Stimulated activated effector memory CD8-positive, alpha-beta T cell treated with anti-CD3 and anti-CD28 coated beads, Interleukin-12 subunit alpha, Interleukin-12 subunit beta, amount 100 ng/mL, for 72 hours (primary cell): Measurements from ENCODE around the gene CYP27B1.

Experiments used
- ATAC-seq: fragments of 150-1000 bp; cut with Tn5 transposase; 2 replicates; pipeline ENCODE4 v1.10.0; 2021
- DNase-seq, 2 donors: peaks; one replicate each; pipeline ENCODE4 v3.0.0; 2021 to 2022; ENCODE audit warnings: low spot score in 2 of 2
- H3K27ac Mint-ChIP-seq: one replicate; pipeline ENCODE4 v1.8.0; 2022; ENCODE audit warnings: mild to moderate bottlenecking, mixed read lengths
- H3K36me3 Mint-ChIP-seq: one replicate; pipeline ENCODE4 v1.8.0; 2022; ENCODE audit warnings: mild to moderate bottlenecking, mixed read lengths
- H3K4me1 Mint-ChIP-seq: one replicate; pipeline ENCODE4 v1.8.0; 2022; ENCODE audit warnings: mixed read lengths
- H3K4me3 Mint-ChIP-seq: one replicate; pipeline ENCODE4 v1.8.0; 2022; ENCODE audit warnings: mild to moderate bottlenecking, mixed read lengths
- H3K9me3 Mint-ChIP-seq: one replicate; pipeline ENCODE4 v1.8.0; 2022; ENCODE audit warnings: mixed read lengths

CYP27B1 gene

DNA sequence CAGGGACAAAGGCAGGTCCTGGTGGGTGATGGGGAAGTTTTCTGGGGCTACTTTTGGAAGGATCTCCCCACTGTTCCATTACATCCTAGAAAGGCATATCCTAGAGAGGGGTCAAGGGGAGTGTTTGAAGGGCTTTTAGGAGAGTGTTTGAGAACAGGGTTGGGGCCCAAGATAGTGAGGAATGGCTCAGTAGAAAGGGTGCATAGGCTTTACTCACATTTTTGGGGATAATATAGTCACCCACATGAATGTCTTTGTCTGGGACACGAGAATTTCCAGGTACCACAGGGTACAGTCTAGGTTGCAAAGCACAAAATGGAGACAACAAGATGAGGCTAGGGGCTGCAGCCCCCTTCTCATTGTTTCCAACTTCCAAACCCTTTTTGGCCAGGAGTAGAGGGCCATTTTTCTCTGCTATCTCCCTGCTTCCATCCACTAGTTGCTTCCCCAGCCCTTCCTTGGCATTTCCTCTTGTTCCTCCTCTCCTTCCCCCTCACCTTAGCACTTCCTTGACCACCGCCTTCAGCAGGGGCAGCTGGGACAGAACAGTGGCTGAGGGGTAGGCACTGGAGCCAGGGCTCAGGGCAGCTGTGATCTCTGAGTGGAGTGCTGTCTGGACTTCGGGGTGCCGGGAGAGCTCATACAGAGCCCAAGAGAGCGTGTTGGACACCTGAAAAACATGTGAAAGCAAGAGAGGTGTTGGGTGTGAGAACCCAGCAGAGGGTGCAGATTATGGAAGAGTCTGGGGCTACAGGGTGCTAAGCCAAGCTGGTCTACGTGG lies 2.8 kb downstream of the CYP27B1 start:
- Mint-ChIP-seq H3K27ac (peak overlapping the region; percentile 91), H3K4me3 (peak overlapping the region; percentile 95)
- no peak for ATAC-seq

DNA sequence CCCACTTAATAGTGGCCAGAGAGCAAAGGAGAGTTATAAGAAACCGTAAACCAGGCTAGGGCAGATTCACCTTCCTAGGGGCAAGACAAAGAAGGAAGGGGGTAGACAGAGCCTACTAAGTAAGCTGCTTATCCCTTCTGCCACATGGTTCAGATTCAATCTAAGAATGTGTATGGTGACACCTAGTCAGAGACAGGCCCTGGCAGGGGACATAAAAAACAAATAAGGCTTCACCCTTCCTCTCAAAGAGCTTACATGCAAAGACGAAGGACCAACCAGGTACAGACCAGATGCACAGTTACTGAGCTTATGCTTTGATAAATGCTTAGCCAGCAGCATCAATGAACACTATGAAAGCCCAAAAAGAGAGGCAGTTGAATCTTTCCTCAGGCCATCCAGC lies 4.4 kb downstream of the CYP27B1 start:
- Mint-ChIP-seq H3K27ac (no peak overlapping the region), H3K4me3 (no peak overlapping the region), H3K36me3 (peaks cover 44% of the 10 kb centered on the region), H3K9me3 (no peaks in the 10 kb centered on the region), H3K4me1 (peaks cover 73% of the 10 kb centered on the region)
- no peak for DNase-seq
- ATAC-seq = no peak

More for the DNA sequence above, 2.8 kb downstream of the CYP27B1 start:
- no peaks in the 10 kb centered on the region for H3K9me3 Mint-ChIP-seq
- H3K4me1 Mint-ChIP-seq = peaks cover 66% of the 10 kb centered on the region
- H3K36me3 Mint-ChIP-seq = peaks cover 44% of the 10 kb centered on the region
- no peak for DNase-seq

DNA sequence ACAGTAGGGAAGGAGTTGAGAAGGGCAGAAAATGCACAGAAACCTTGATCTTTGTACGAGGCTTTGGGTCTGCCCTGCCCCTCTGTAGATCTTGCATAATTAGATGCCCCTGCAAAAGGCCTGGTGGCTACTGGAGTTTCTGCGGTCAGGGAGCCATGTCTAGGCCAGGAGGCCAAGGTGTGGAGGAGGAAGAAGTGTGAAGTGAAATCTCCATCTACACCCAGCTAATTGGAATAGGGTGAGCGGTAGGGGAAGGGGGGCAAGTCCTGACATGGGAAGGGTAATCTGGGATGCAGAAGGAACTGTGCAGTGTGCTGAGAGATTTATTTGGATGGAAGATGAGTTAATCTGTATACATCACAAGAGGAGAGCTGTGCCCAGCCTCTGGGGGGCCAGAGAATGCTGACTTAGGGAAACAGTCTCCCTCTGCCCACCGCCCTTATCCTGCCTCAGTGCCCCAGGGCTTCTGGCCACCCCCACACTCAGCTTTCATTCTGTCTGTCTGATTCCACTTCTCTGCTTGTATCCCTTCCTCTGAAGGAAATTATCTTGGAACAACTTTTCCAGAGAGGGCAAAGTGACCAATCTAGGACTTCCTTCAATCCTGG lies 5.4 kb downstream of the CYP27B1 start:
- Mint-ChIP-seq H3K4me1 (peaks cover 70% of the 10 kb centered on the region), H3K9me3 (no peaks in the 10 kb centered on the region), H3K27ac (peak overlapping the region; percentile 45), H3K4me3 (no peak overlapping the region), H3K36me3 (peaks cover 53% of the 10 kb centered on the region)
- DNase-seq = no peak
- ATAC-seq = no peak

DNA sequence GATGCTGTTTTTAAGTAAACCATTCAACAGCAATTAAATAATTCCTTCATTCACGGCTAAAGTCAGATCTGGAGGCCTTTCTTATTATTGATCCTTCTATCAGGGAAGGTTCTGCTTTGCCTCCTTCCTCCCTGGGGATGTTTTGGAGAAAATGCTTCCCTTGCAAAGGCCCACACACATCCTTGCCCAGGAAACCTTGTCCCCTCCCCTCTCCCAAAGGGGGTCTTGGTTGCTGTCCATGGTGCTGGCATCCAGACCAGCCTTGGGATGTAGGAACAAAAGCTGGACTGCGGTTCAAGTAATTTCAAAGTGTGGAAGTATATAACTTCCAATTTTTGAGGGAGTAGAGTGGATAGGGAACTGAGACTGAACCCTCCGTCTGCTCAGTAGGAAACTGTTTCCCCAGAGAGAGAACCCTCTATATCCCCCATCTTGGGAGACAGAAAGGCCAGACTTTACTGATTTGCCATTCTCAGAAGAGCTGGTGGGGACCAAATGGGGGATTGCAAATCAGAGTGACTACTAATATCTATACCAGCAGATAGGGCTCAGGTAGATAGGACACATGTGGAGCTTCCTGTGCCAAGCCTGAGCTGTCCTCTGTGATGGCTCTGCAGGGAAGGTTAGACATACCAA lies 6.4 kb downstream of the CYP27B1 start:
- H3K36me3 Mint-ChIP-seq = peaks cover 55% of the 10 kb centered on the region
- ATAC-seq = no peak
- no peak overlapping the region for H3K27ac Mint-ChIP-seq
- H3K9me3 Mint-ChIP-seq = no peaks in the 10 kb centered on the region
- DNase-seq = no peak
- H3K4me1 Mint-ChIP-seq = peaks cover 70% of the 10 kb centered on the region
- no peak overlapping the region for H3K4me3 Mint-ChIP-seq

- no peak for DNase-seq
- H3K27ac Mint-ChIP-seq = no peak overlapping the region
- no peak for ATAC-seq
- H3K4me3 Mint-ChIP-seq = no peak overlapping the region
- peaks cover 64% of the 10 kb centered on the region for H3K4me1 Mint-ChIP-seq
- peaks cover 54% of the 10 kb centered on the region for H3K36me3 Mint-ChIP-seq
- H3K9me3 Mint-ChIP-seq = no peaks in the 10 kb centered on the region
Observed at GRCh38 chr12:57759360-57759980, 7.4 kb downstream of the CYP27B1 start.

- no peak for DNase-seq
- no peak for ATAC-seq
- Mint-ChIP-seq H3K36me3 (peaks cover 47% of the 10 kb centered on the region), H3K4me1 (peaks cover 64% of the 10 kb centered on the region), H3K27ac (peak overlapping the region; percentile 67), H3K4me3 (no peak overlapping the region), H3K9me3 (no peaks in the 10 kb centered on the region)
Observed at GRCh38 chr12:57758552-57759359, 8.1 kb downstream of the CYP27B1 start.

DNA sequence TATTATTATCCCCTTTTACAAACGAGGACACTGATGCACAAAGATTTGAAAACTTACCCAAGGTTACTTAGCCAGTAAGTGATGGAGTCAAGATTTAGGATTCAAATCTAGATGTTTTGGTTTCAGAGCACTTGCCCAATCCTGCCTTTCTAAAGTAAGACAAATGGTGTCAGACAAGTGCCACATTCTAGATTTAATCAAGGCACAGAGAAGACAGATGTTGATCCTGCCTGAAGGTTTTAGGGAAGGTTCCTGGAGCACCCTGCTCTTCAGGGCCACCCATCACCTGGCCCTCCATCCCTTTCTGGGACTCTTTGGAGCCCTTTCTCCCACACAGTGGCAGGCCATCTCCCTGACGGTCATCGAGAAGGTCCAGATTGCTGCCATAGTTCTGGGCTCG lies 9.1 kb downstream of the CYP27B1 start:
- no peaks in the 10 kb centered on the region for H3K9me3 Mint-ChIP-seq
- H3K4me1 Mint-ChIP-seq = peaks cover 65% of the 10 kb centered on the region
- no peak overlapping the region for H3K4me3 Mint-ChIP-seq

GRCh38 chr12:57756406-57757341 lies 10.2 kb downstream of the CYP27B1 start:
- H3K4me1 Mint-ChIP-seq = peaks cover 72% of the 10 kb centered on the region
- H3K27ac Mint-ChIP-seq = peak overlapping the region; percentile 84
- H3K36me3 Mint-ChIP-seq = peaks cover 49% of the 10 kb centered on the region
- H3K9me3 Mint-ChIP-seq = no peaks in the 10 kb centered on the region
- DNase-seq (peak; percentile 60 to 80), ATAC-seq (peak; percentile 52)
- H3K4me3 Mint-ChIP-seq = peak overlapping the region; percentile 75

More for the DNA sequence above, 9.1 kb downstream of the CYP27B1 start:
- Mint-ChIP-seq H3K36me3 (peaks cover 46% of the 10 kb centered on the region), H3K27ac (no peak overlapping the region)
- ATAC-seq (no peak), DNase-seq (no peak)

DNA sequence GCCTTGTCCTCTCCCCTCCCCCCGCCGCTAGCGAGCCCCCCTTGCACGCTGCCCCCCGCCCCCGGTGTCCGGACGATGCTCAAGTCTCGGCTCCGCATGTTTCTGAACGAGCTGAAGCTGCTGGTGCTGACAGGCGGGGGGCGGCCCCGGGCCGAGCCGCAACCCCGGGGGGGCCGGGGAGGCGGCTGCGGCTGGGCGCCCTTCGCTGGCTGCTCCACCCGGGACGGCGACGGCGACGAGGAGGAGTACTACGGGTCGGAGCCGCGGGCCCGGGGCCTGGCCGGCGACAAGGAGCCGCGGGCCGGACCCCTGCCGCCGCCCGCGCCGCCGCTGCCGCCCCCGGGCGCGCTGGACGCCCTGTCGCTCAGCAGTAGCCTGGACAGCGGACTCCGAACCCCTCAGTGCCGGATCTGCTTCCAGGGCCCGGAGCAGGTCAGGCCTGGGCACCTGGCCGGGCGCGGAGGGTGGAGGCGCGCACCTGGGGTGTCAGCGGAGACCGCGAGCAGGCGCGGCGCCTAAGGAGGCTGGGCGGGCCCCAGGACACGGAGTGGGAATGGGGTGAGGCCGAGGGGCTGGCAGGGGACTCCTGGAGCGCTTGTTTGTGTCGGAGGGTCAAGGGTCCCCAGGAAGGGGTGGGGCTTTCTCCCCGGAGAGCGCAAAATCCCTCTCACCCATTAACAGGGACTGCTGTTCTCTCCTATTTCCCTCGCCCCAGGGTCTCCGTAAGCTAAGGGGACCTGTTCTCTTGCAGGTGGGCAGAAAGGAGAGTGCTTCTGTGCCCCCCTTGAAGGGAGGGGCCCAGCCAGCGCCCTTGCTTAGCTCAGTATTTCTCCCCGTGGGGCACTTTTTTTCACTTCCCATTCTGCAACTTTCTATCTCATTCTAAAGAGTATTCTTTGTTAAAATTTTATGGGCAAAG lies 11.2 kb downstream of the CYP27B1 start:
- Mint-ChIP-seq H3K27ac (peak overlapping the region; percentile 84), H3K9me3 (no peaks in the 10 kb centered on the region), H3K4me3 (peak overlapping the region; percentile 75), H3K4me1 (peaks cover 72% of the 10 kb centered on the region), H3K36me3 (peaks cover 52% of the 10 kb centered on the region)
- ATAC-seq = no peak
- peak in 1 of 2 donors; percentile 62 for DNase-seq

GRCh38 chr12:57755194-57755453 lies 11.8 kb downstream of the CYP27B1 start:
- Mint-ChIP-seq H3K27ac (no peak overlapping the region), H3K4me3 (peak overlapping the region; percentile 75), H3K36me3 (peaks cover 57% of the 10 kb centered on the region), H3K4me1 (peaks cover 78% of the 10 kb centered on the region), H3K9me3 (no peaks in the 10 kb centered on the region)
- DNase-seq = no peak
- ATAC-seq = no peak

DNA sequence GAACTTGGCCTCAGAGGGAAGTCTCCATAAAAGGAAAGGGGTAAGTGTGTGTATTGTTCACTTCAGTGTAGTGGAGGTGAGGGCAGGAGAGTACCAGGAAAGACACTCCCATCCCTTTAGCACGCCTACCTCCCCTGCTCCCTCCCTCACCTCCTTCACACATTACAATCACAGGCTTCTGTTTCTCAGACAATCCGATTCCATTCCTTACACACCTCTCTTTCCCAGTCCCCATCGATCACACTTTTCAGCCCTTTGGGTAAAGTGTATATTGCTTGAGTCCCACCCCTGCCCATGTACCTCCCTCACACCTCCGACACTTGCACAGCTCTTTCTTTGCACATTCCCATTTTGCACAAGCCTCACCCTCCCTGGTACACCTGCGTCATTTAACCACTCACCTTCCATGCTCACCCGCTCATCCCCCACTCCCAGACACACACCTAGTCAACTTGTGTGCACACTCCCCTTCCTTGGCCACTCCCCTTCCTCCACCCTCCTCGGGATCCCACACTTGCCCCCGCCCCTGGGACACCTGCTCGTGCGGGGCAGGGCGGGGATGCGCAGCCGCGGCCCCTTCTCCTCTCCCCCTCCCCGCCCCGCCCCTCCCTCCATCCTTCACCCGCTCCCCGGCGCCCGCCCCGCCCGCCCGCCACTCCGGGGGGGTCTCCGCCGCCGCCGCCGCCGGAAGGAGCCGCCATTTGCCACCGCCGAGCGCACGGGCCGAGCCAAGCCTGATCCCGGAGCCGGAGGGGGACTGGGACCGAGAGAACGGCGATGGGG lies 12.3 kb downstream of the CYP27B1 start, which contains the start of gene MARCHF9:
TSS of gene MARCHF9 (plus strand) at position 693 of the 783 bp plus-strand sequence. CDS start 426 bp downstream, outside the sequence.
- Mint-ChIP-seq H3K4me1 (peaks cover 74% of the 10 kb centered on the region), H3K36me3 (peaks cover 59% of the 10 kb centered on the region)

DNA sequence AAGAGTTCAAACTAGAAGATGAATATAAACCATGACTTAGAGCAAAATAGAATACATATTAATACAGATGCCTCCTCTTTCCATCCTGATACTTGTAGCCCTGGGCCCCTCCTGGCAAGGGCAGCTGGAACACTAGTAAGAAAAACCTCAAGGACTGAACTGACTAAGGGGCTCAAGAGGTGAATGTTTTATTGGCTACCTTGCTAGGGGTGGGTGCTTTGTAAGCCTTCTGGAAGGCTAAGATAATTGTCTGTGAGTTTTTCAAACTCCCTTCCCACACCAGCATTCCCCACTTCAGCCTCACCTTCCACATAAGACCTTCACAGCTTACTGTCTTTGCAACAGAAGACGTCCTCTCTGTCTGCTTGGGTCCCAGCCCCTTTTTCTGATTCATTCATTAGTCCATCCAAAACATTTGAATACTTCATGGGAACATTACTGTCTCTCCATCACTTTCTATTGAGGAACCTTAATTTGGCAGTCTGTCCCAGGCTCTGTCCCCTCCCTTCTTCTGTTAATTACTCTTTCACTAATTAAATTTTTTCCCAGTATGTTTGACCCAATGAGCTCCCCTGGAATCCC lies 13.0 kb downstream of the CYP27B1 start:
- H3K4me1 Mint-ChIP-seq = peaks cover 71% of the 10 kb centered on the region

More for the DNA sequence above, 12.3 kb downstream of the CYP27B1 start, which contains the start of gene MARCHF9:
- peak within 1 kb of the TSS; percentile 84 for H3K27ac Mint-ChIP-seq
- peak within 1 kb of the TSS; percentile 75 for H3K4me3 Mint-ChIP-seq
- ATAC-seq = peak; percentile 57
- no peaks in the 10 kb centered on the region for H3K9me3 Mint-ChIP-seq
- peak; percentile 55 to 87 for DNase-seq

More for the DNA sequence above, 13.0 kb downstream of the CYP27B1 start:
- peaks cover 62% of the 10 kb centered on the region for H3K36me3 Mint-ChIP-seq
- DNase-seq (no peak), ATAC-seq (no peak)
- H3K27ac Mint-ChIP-seq = peak overlapping the region; percentile 96
- peak overlapping the region; percentile 75 for H3K4me3 Mint-ChIP-seq
- no peaks in the 10 kb centered on the region for H3K9me3 Mint-ChIP-seq
